ENCODE measurements around the gene STMN3. TPM values are rescaled to one million over a fixed set of nuclear protein-coding genes. Genes with fewer than 3 reads are reported as not detected.

The STMN3 gene
- total and polyA plus RNA-seq, 2 of the 8 experiments (the other 6 are each of a cell fraction or from before 2014, with no cell fraction given), result 51.5 to 63.1 TPM

DNA sequence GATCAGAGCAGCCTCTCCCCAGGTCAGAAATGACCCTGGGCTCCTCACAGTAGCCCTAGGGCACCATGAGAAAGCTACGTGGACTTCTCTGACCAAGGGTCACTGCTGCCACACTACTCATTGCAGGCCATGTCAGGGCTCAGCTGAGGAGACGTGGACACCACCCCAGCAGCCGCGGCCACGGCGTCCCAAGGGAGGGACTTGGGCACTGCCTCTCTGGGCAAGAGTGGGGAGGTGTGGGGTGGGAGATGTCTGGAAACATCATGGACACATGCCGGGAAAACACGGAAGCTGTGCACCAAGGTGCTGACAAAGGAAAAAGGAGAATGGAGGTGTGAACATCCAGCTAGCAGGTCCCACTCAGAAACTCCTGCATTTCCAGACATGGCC lies 35.4 kb downstream of the STMN3 start:
- DNase-seq (ENCODE audit: low read depth in 1 of 2, low spot score in 2 of 2) (no peak), FAIRE-seq (no peak)
- H2BK20ac ChIP-seq (ENCODE audit: low read length), result no peak overlapping the region
- H2BK15ac ChIP-seq (ENCODE audit: low read length), result no peak overlapping the region
- no peak overlapping the region for H3K18ac ChIP-seq (ENCODE audit: extremely low read depth, low read length)
- H3K27me3 ChIP-seq (replicated peaks in 1 of 4; ENCODE audit: control insufficient read depth in 3 of 4, extremely low read depth in 1 of 4, insufficient read depth in 3 of 4, low read length in 3 of 4), result no peaks in the 10 kb centered on the region; a peak in 2 of 7 replicates
- H4K5ac ChIP-seq (ENCODE audit: insufficient read length, low read depth, low read length), result no peak overlapping the region
- no peak overlapping the region for H3K4ac ChIP-seq (replicated peaks; ENCODE audit: insufficient read length, low read depth, low read length)
- H2AFZ ChIP-seq (ENCODE audit: low read length), result no peak overlapping the region
- ChIA-PET POLR2A (ENCODE audit: partially characterized antibody) (interaction anchor here (0.6 to 1.0 kb wide), 2 partner anchors 9 to 32 kb away, joined by 3 read pairs; partner anchors contain the start of gene GMEB2), CTCF (ENCODE audit: partially characterized antibody) (interaction anchor here (0.7 to 2.2 kb wide), 5 partner anchors 18 to 80 kb away, joined by 3 to 7 read pairs (median 3); no protein-coding TSS in a partner anchor)
- no peak overlapping the region for H4K8ac ChIP-seq (ENCODE audit: extremely low read depth, insufficient read depth, low read length)
- no peak overlapping the region for H2AK5ac ChIP-seq (ENCODE audit: low read depth, low read length)
- H3K56ac ChIP-seq (replicated peaks; ENCODE audit: insufficient read length, low read depth, low read length), result no peak overlapping the region
- no peak overlapping the region for H2BK12ac ChIP-seq (ENCODE audit: low read depth, low read length)
- H4K91ac ChIP-seq (replicated peaks; ENCODE audit: insufficient read length, low read length), result no peak overlapping the region
- H3K23me2 ChIP-seq (ENCODE audit: low read depth, low read length), result no peaks in the 10 kb centered on the region
- peaks cover 0 to 35% of the 10 kb centered on the region in 2 experiments; a peak in 2 of 4 replicates for H3K79me2 ChIP-seq (ENCODE audit: control insufficient read depth in 1 of 2, insufficient read depth in 2 of 2, low read length in 2 of 2)
- H4K20me1 ChIP-seq (replicated peaks in 1 of 2; ENCODE audit: control insufficient read depth in 1 of 2, insufficient read depth in 2 of 2, low read length in 2 of 2), result peaks cover 3 to 5% of the 10 kb centered on the region in 2 experiments
- no peak overlapping the region for H3K9ac ChIP-seq (replicated peaks in 1 of 4; ENCODE audit: extremely low read depth in 1 of 4, low read depth in 3 of 4, low read length in 3 of 4)
- no peak overlapping the region for H3K27ac ChIP-seq (ENCODE audit: low read depth, low read length)
- peaks cover 5 to 20% (median 14%) of the 10 kb centered on the region in 4 experiments; a peak in 5 of 8 replicates for H3K36me3 ChIP-seq (ENCODE audit: control insufficient read depth in 2 of 4, insufficient read depth in 4 of 4, low read length in 3 of 4)
- H2BK5ac ChIP-seq (ENCODE audit: low read depth, low read length), result no peak overlapping the region
- 90% methylated on average over 8 of the region's 8 CpGs; no CpG with 5 or more reads in 1 of the 2 experiments for WGBS, 2 experiments (ENCODE audit: extremely low coverage in 1 of 2, insufficient coverage in 1 of 2, insufficient read length in 1 of 2, insufficient replicate concordance in 2 of 2, low coverage in 1 of 2, low lambda C conversion rate in 2 of 2, missing lambda C conversion rate in 1 of 2)
- H2BK120ac ChIP-seq (replicated peaks; ENCODE audit: low read depth, low read length), result no peak overlapping the region
- H3K14ac ChIP-seq (ENCODE audit: insufficient read length), result no peak overlapping the region
- H3K4me3 ChIP-seq (ENCODE audit: extremely low read depth in 1 of 4, insufficient read depth in 2 of 4, low read depth in 3 of 4, low read length in 4 of 4), result no peak overlapping the region
- H3K9me3 ChIP-seq (ENCODE audit: insufficient read depth in 2 of 2, low read depth in 1 of 2, low read length in 1 of 2), result peaks cover 9% of the 10 kb centered on the region in 2 experiments; a peak in 3 of 4 replicates
- H3K23ac ChIP-seq (ENCODE audit: insufficient read length), result no peak overlapping the region
- peaks cover 9% of the 10 kb centered on the region for H3K79me1 ChIP-seq (ENCODE audit: low read depth, low read length)
- H3K4me1 ChIP-seq (replicated peaks in 1 of 4; ENCODE audit: control insufficient read depth in 3 of 4, insufficient read depth in 4 of 4, low read length in 3 of 4), result no peaks in the 10 kb centered on the region; a peak in 1 of 7 replicates
- no peak overlapping the region for H3K4me2 ChIP-seq (ENCODE audit: insufficient read depth in 1 of 2, low read depth in 2 of 2, low read length in 2 of 2)
- TF ChIP-seq, protein P1, sequence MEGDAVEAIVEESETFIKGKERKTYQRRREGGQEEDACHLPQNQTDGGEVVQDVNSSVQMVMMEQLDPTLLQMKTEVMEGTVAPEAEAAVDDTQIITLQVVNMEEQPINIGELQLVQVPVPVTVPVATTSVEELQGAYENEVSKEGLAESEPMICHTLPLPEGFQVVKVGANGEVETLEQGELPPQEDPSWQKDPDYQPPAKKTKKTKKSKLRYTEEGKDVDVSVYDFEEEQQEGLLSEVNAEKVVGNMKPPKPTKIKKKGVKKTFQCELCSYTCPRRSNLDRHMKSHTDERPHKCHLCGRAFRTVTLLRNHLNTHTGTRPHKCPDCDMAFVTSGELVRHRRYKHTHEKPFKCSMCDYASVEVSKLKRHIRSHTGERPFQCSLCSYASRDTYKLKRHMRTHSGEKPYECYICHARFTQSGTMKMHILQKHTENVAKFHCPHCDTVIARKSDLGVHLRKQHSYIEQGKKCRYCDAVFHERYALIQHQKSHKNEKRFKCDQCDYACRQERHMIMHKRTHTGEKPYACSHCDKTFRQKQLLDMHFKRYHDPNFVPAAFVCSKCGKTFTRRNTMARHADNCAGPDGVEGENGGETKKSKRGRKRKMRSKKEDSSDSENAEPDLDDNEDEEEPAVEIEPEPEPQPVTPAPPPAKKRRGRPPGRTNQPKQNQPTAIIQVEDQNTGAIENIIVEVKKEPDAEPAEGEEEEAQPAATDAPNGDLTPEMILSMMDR (IDR thresholded peaks at IDR 0.05; ENCODE audit: control extremely low read depth in 1 of 3, insufficient read depth in 1 of 3, low read depth in 1 of 3, low read length in 3 of 3), result no peak
- no peak for TF ChIP-seq SRF (IDR thresholded peaks at IDR 0.05; ENCODE audit: low read depth, low read length)
- no peak for TF ChIP-seq GTF2F1 (IDR thresholded peaks at IDR 0.05; ENCODE audit: borderline replicate concordance, low read depth, low read length)
- TF ChIP-seq BACH1 (IDR thresholded peaks at IDR 0.05; ENCODE audit: low read length), result no peak
- no peak for TF ChIP-seq MAFK (IDR thresholded peaks at IDR 0.05; ENCODE audit: low read depth, low read length)
- TF ChIP-seq CTBP2 (IDR thresholded peaks at IDR 0.05; ENCODE audit: borderline replicate concordance, insufficient read depth, insufficient read length, low read length), result no peak
- no peak for TF ChIP-seq TAF1 (IDR thresholded peaks at IDR 0.05; ENCODE audit: low read depth, low read length)
- no peak for TF ChIP-seq RNF2 (IDR thresholded peaks at IDR 0.05; ENCODE audit: borderline replicate concordance, low read depth, low read length, missing control alignments, poor library complexity, severe bottlenecking)

Measured in H1 (cell line).